Adrenal gland (tissue), 12 donors: ENCODE data around the gene UBE3D. TPM values are rescaled to one million over a fixed set of nuclear protein-coding genes. Genes with fewer than 3 reads are reported as not detected.

Experiments used
- DNase-seq, 7 donors: peaks; one replicate each; pipeline ENCODE4 v3.0.0-alpha.2; 2019 to 2020
- H3K27ac ChIP-seq, 5 donors: fragments of 200-600 bp; sonication (generic) in 4 of 5; 1 replicate in 3 of 5; 2 replicates in 2 of 5; pipeline versions ENCODE4 v1.5.1 to v1.8.0; 2016 to 2020; ENCODE audit warnings: mild to moderate bottlenecking in 1 of 5
- H3K27me3 ChIP-seq: fragments of 200-600 bp; 2 replicates; pipeline ENCODE4 v1.8.0; 2021
- H3K36me3 ChIP-seq, 2 donors: fragments of 200-600 bp; replicated peaks in 1 of 2; 1 replicate in 1 of 2; 2 replicates in 1 of 2; pipeline versions ENCODE4 v1.5.1 to v1.8.0; 2018 to 2022
- H3K4me1 ChIP-seq, 2 donors: fragments of 200-600 bp; replicated peaks in 1 of 2; 1 replicate in 1 of 2; 2 replicates in 1 of 2; pipeline versions ENCODE4 v1.5.1 to v1.8.0; 2018 to 2021
- H3K4me3 ChIP-seq, 4 donors: fragments of 200-600 bp; sonication (generic) in 3 of 4; one replicate each; pipeline ENCODE4 v1.5.1; 2016 to 2018
- H3K9me3 ChIP-seq, 3 donors: fragments of 200-600 bp; sonication (generic) in 1 of 3; replicated peaks in 1 of 3; 1 replicate in 2 of 3; 2 replicates in 1 of 3; pipeline versions ENCODE4 v1.5.1 to v1.8.0; 2016 to 2021
- CTCF ChIP-seq, 6 experiments: fragments of 450-650 bp in 4 of 6; fragments of 200-600 bp in 2 of 6; sonication (generic) in 1 of 6; IDR thresholded peaks; 1 replicate in 5 of 6; 2 replicates in 1 of 6; pipeline versions ENCODE4 v1.5.1 to v1.8.0; 2016 to 2021; ENCODE audit warnings: antibody characterized with exemption in 6 of 6, mild to moderate bottlenecking in 2 of 6, moderate library complexity in 1 of 6
- POLR2A ChIP-seq, 2 donors: fragments of 450-650 bp; IDR thresholded peaks; one replicate each; pipeline ENCODE4 v1.6.1; 2017; ENCODE audit warnings: antibody characterized with exemption in 2 of 2, mild to moderate bottlenecking in 2 of 2, moderate library complexity in 1 of 2
- WGBS, 4 donors: extraction: QIAGEN DNeasy Blood & Tissue Kit in 2 of 4; methylation state at CpG; one replicate each; pipeline versions ENCODE4 v1.1.5 to v1.1.7; 2013 to 2017; 5-methylcytosine and 5-hydroxymethylcytosine counted together
- intact Hi-C, 2 donors: fragments of 100-400 bp; cut with DNase I; formaldehyde crosslinking; loops; one replicate each; pipeline versions ENCODE4 v1.14.1 to v1.15.0; 2022 to 2023
- polyA plus RNA-seq, 3 donors: library from polyadenylated mRNA; stranded (reverse); fragments of 200-250 nt in 2 of 3; fragments of 350-450 nt in 1 of 3; fragmentation: Illumina TruSeq in 1 of 3; extraction: RNeasy Lipid Tissue Mini Kit (QIAGEN cat#74804) in 1 of 3; gene quantifications; one replicate each; pipeline ENCODE4 v1.2.3, GENCODE V29; 2013 to 2014
- total RNA-seq, 9 donors: library from RNA; depleted of rRNA in 4 of 9; stranded (reverse); fragments of >200 nt in 4 of 9; fragments of 120-200 nt in 1 of 9; fragmentation: NEBNext Ultra II Directional in 1 of 9; extraction: Animal tissue kit (Norgen Biotek cat#: 25700) in 1 of 9; gene quantifications; one replicate each; pipeline versions ENCODE4 v1.1.0 to v1.2.4, GENCODE V29; 2013 to 2023
- donor health status: healthy with polysubstance abuse.
- donor health status: Bipolar disorder and iron deficiency.
- donor health status: DM: yes; HTN: yes; CAD: no.
- donor health status: DM: no; HTN: no; CAD: no.
- donor health status: DM: no; HTN: no; CAD: no.
- donor health status: DM: yes; HTN: yes; CAD: no.

The UBE3D gene
- total and polyA plus RNA-seq, 12 donors = 1.3 to 15.9 (median 7.7) TPM

- H3K4me3 ChIP-seq = no peak overlapping the region
- TF ChIP-seq POLR2A (IDR thresholded peaks at IDR 0.05) (no peak), CTCF (IDR thresholded peaks at IDR 0.05) (no peak)
- 84 to 92% (median 86%) methylated on average over 1 of the region's 1 CpG for WGBS, 4 donors
- H3K36me3 ChIP-seq = no peaks in the 10 kb centered on the region
- H3K27ac ChIP-seq = no peak overlapping the region
- no peaks in the 10 kb centered on the region for H3K27me3 ChIP-seq
- peaks cover 0 to 4% (median 0%) of the 10 kb centered on the region in 3 donors for H3K9me3 ChIP-seq
- intact Hi-C loops = no loop called here
- no peaks in the 10 kb centered on the region for H3K4me1 ChIP-seq
- no peak for DNase-seq
Measured at GRCh38 chr6:82921258-82921657, 144.4 kb downstream of the UBE3D start.

DNA sequence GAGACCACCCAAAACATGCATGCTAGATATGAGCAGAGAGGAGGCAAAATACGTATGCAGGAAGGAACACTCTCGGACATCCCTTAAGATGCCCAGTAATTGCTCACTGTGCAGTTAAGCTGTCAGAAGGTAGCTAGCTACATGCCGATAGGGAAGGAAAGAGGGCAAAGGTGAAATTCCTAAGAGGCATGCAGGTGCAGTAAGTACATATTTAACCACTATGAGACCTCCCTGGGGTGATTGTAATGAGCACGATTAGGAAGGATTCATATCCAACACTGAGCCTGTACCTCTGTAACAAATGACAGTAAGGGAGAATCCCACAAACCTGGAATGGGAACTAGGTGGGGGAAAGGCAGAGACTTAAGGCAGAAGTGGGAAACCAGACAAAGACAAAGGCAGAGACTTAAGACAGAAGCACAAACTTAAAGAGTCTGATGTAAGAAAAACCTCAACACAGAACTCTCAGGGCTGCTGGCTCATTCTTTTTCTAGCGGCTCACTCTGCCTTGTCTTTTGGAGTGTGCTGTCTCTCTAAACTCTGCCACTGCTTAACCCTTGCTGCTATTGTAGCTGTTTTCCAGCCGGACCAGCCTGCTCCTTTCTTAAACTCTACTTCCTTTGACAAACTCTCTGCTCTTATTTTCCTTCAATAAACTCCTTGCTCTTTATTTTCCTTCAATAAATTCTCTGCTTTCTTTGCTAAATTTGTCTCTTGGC is 148.1 kb downstream of the UBE3D start:
- no peak for TF ChIP-seq CTCF (IDR thresholded peaks at IDR 0.05)
- no peak for TF ChIP-seq POLR2A (IDR thresholded peaks at IDR 0.05)
- Histone ChIP-seq H3K27ac (no peak overlapping the region), H3K4me1 (no peaks in the 10 kb centered on the region), H3K27me3 (no peaks in the 10 kb centered on the region), H3K9me3 (no peaks in the 10 kb centered on the region), H3K36me3 (no peaks in the 10 kb centered on the region), H3K4me3 (no peak overlapping the region)
- no peak for DNase-seq
- intact Hi-C loops = no loop called here
- 69 to 77% (median 74%) methylated on average over 6 of the region's 6 CpGs for WGBS, 4 donors

- Histone ChIP-seq H3K4me1 (no peaks in the 10 kb centered on the region), H3K4me3 (no peak overlapping the region), H3K27ac (no peak overlapping the region), H3K27me3 (no peaks in the 10 kb centered on the region), H3K36me3 (no peaks in the 10 kb centered on the region), H3K9me3 (no peaks in the 10 kb centered on the region)
- no peak for DNase-seq
- intact Hi-C loops = no loop called here
- no peak for TF ChIP-seq CTCF (IDR thresholded peaks at IDR 0.05)
- no peak for TF ChIP-seq POLR2A (IDR thresholded peaks at IDR 0.05)
Measured at GRCh38 chr6:82915666-82916065, 150.0 kb downstream of the UBE3D start.

DNA sequence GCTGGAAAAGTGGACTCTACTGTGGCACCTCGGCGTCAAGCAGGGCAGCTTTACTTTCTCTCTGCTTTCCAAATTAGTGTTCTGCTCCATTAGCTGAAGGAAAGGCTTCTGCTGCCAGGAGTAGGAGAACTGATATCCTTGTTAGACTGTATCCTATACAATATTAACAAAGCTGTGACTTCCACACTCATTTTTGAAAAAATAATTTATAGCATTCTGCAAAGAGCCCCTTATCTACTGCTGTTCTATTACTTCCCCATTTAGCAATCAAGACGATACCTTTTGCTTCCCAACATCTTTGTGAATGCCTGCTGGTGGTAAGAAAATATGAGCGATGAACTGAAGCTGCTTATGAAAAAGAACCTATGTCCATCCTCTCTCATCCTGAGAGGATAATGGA is 151.1 kb downstream of the UBE3D start:
- Histone ChIP-seq H3K36me3 (no peaks in the 10 kb centered on the region), H3K4me3 (no peak overlapping the region), H3K9me3 (no peaks in the 10 kb centered on the region), H3K27ac (no peak overlapping the region), H3K27me3 (no peaks in the 10 kb centered on the region), H3K4me1 (no peaks in the 10 kb centered on the region)
- intact Hi-C loops = no loop called here
- TF ChIP-seq POLR2A (IDR thresholded peaks at IDR 0.05) (no peak), CTCF (IDR thresholded peaks at IDR 0.05) (no peak)
- DNase-seq = no peak
- 89 to 97% (median 92%) methylated on average over 4 of the region's 4 CpGs for WGBS, 4 donors
